WTC11 (cell line): ENCODE measurements around the gene ARHGAP8. TPM values are rescaled to one million over a fixed set of nuclear protein-coding genes. Genes with fewer than 3 reads are reported as not detected.

ENCODE experiments used
- ATAC-seq: fragments of 200-7000 bp; cut with Tn5 transposase; 2 replicates; pipeline ENCODE4 v1.10.0; 2021; ENCODE audit warnings: mild to moderate bottlenecking, moderate library complexity
- CTCF ChIA-PET: fragments of 300-600 bp; sonication (Branson Sonifier 250); formaldehyde crosslinking; loops from one replicate; lab custom pipeline; 2021; ENCODE audit warnings: antibody characterized with exemption; lab: Charles Lee
- POLR2A ChIA-PET: fragments of 350-600 bp; sonication (Branson Sonifier 250); formaldehyde crosslinking; loops from one replicate; lab custom pipeline; 2021; ENCODE audit warnings: antibody characterized with exemption; lab: Charles Lee
- DNase-seq: peaks from one replicate; pipeline ENCODE4 v3.0.0; 2021; ENCODE audit warnings: low spot score
- H3K27ac Mint-ChIP-seq: 2 replicates; pipeline ENCODE4 v1.8.0; 2021; ENCODE audit warnings: mixed read lengths
- H3K27me3 Mint-ChIP-seq: 2 replicates; pipeline ENCODE4 v1.8.0; 2021; ENCODE audit warnings: low read depth, mild to moderate bottlenecking, moderate library complexity, mixed read lengths
- H3K36me3 Mint-ChIP-seq: 2 replicates; pipeline ENCODE4 v1.8.0; 2021; ENCODE audit warnings: mixed read lengths
- H3K4me1 Mint-ChIP-seq: 2 replicates; pipeline ENCODE4 v1.8.0; 2022; ENCODE audit warnings: mixed read lengths
- H3K4me3 Mint-ChIP-seq: 2 replicates; pipeline ENCODE4 v1.8.0; 2021; ENCODE audit warnings: mild to moderate bottlenecking, moderate library complexity, mixed read lengths
- H3K9me3 Mint-ChIP-seq: 2 replicates; pipeline ENCODE4 v1.8.0; 2021; ENCODE audit warnings: mixed read lengths
- CBFB ChIP-seq: sonication (generic); formaldehyde crosslinking; IDR thresholded peaks from 2 replicates; pipeline ENCODE4 v1.8.1; 2022; ENCODE audit warnings: mild to moderate bottlenecking, low read depth, missing genetic modification reagents
- CTCF ChIP-seq: fragments of 200-600 bp; IDR thresholded peaks from 2 replicates; pipeline ENCODE4 v1.8.0; 2022; ENCODE audit warnings: antibody characterized with exemption
- EMX1 ChIP-seq: fragments of 250-450 bp; sonication (Bioruptor Pico); IDR thresholded peaks from 2 replicates; pipeline ENCODE4 v1.8.0; 2021; ENCODE audit warnings: mild to moderate bottlenecking
- ETV6 ChIP-seq: sonication (generic); formaldehyde crosslinking; IDR thresholded peaks from 2 replicates; pipeline ENCODE4 v1.8.1; 2022; ENCODE audit warnings: mild to moderate bottlenecking, missing genetic modification reagents
- GABPB1 ChIP-seq: sonication (generic); formaldehyde crosslinking; IDR thresholded peaks from 2 replicates; pipeline ENCODE4 v1.8.1; 2023; ENCODE audit warnings: mild to moderate bottlenecking, missing genetic modification reagents
- JUN ChIP-seq: sonication (generic); formaldehyde crosslinking; IDR thresholded peaks from 2 replicates; pipeline ENCODE4 v1.8.0; 2023; ENCODE audit warnings: mild to moderate bottlenecking, missing genetic modification reagents
- PRRX2 ChIP-seq: fragments of 250-450 bp; sonication (Bioruptor Pico); IDR thresholded peaks from 2 replicates; pipeline ENCODE4 v1.8.0; 2021; ENCODE audit warnings: mild to moderate bottlenecking
- SMAD4 ChIP-seq: sonication (generic); formaldehyde crosslinking; IDR thresholded peaks from 2 replicates; pipeline ENCODE4 v1.8.0; 2022; ENCODE audit warnings: mild to moderate bottlenecking, missing genetic modification reagents
- TEAD1 ChIP-seq: sonication (generic); formaldehyde crosslinking; IDR thresholded peaks from 2 replicates; pipeline ENCODE4 v1.8.0; 2022; ENCODE audit warnings: mild to moderate bottlenecking, missing genetic modification reagents
- ZNF121 ChIP-seq: sonication (generic); formaldehyde crosslinking; IDR thresholded peaks from 2 replicates; pipeline ENCODE4 v1.8.0; 2023; ENCODE audit warnings: missing genetic modification reagents
- ZNF423 ChIP-seq: fragments of 250-450 bp; sonication (Bioruptor Pico); IDR thresholded peaks from 2 replicates; pipeline ENCODE4 v2.1.2; 2022; ENCODE audit warnings: mild to moderate bottlenecking, moderate library complexity
- total RNA-seq: library from RNA; stranded (reverse); gene quantifications from 3 replicates; pipeline ENCODE4 v1.2.3, GENCODE V29; 2021
- TF ChIP-seq, protein P1 (sequence below): sonication (generic); formaldehyde crosslinking; IDR thresholded peaks from 2 replicates; pipeline ENCODE4 v1.8.1; 2022; ENCODE audit warnings: low read depth, mild to moderate bottlenecking, moderate library complexity, missing genetic modification reagents, borderline replicate concordance
- TF ChIP-seq, protein P2 (sequence below): sonication (generic); formaldehyde crosslinking; IDR thresholded peaks from 2 replicates; pipeline ENCODE4 v1.8.1; 2023; ENCODE audit warnings: mild to moderate bottlenecking, missing genetic modification reagents, moderate library complexity
- TF ChIP-seq, protein P3 (sequence below): sonication (generic); formaldehyde crosslinking; IDR thresholded peaks from 2 replicates; pipeline ENCODE4 v1.8.1; 2023; ENCODE audit warnings: mild to moderate bottlenecking, moderate library complexity, missing genetic modification reagents
- TF ChIP-seq, protein P4 (sequence below): sonication (generic); formaldehyde crosslinking; IDR thresholded peaks from 2 replicates; pipeline ENCODE4 v1.8.0; 2023; ENCODE audit warnings: mild to moderate bottlenecking, missing genetic modification reagents
- TF ChIP-seq, protein P5 (sequence below): sonication (generic); formaldehyde crosslinking; IDR thresholded peaks from 2 replicates; pipeline ENCODE4 v1.8.1; 2023; ENCODE audit warnings: mild to moderate bottlenecking, missing genetic modification reagents

ARHGAP8 gene
- total RNA-seq, 1 experiment from 2014 or later: 61.4 TPM

DNA sequence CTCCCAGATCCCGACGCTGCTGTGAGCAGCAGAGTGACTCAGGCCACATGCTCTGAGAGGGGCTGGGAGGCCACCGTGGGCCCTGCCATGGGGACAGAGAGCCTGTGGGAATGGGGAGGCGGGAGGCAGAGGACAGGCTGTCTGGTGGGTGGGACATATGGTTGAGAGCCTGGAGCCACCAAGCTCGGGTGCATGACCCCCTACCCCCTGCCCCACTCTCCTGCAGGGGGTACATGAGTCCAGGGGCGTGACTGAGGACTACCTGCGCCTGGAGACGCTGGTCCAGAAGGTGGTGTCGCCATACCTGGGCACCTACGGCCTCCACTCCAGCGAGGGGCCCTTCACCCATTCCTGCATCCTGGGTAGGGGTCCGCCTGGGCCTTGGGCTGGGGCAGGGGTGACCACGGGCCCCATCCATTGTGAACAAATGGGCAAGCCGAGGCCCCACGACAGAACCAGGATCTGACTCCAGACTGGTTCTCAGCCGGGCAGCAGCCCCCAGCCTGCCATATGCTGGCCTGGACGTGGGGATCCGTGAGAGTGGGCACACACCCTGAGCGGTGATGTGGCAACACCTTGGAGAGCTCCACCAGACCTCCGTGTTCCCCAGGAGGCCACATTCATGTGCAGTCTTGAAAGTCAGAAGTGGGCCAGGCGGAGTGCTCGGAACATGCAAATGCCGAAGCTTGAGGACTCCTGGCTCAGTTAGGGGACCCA lies 17.4 kb upstream of the ARHGAP8 start:
- H3K9me3 Mint-ChIP-seq: no peaks in the 10 kb centered on the region; the same call in 1 of the 2 replicates
- TF ChIP-seq, protein P1, sequence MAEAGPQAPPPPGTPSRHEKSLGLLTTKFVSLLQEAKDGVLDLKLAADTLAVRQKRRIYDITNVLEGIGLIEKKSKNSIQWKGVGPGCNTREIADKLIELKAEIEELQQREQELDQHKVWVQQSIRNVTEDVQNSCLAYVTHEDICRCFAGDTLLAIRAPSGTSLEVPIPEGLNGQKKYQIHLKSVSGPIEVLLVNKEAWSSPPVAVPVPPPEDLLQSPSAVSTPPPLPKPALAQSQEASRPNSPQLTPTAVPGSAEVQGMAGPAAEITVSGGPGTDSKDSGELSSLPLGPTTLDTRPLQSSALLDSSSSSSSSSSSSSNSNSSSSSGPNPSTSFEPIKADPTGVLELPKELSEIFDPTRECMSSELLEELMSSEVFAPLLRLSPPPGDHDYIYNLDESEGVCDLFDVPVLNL: no peak
- TF ChIP-seq CTCF (no peak), PRRX2 (CRISPR knock-in tag) (no peak), ETV6 (CRISPR knock-in tag) (no peak), GABPB1 (CRISPR knock-in tag) (no peak), EMX1 (CRISPR knock-in tag) (no peak)
- TF ChIP-seq, protein P2, sequence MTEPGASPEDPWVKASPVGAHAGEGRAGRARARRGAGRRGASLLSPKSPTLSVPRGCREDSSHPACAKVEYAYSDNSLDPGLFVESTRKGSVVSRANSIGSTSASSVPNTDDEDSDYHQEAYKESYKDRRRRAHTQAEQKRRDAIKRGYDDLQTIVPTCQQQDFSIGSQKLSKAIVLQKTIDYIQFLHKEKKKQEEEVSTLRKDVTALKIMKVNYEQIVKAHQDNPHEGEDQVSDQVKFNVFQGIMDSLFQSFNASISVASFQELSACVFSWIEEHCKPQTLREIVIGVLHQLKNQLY (CRISPR knock-in tag): no peak
- no peaks in the 10 kb centered on the region; the same call in 1 of the 2 replicates for H3K36me3 Mint-ChIP-seq
- ATAC-seq (no peak), DNase-seq (no peak)
- POLR2A ChIA-PET: interaction anchor here (1.0 kb wide), 1 partner anchor 12 kb away, joined by 3 read pairs; no protein-coding TSS in a partner anchor
- H3K4me3 Mint-ChIP-seq: no peak overlapping the region
- peaks cover 16% of the 10 kb centered on the region for H3K4me1 Mint-ChIP-seq
- no peak overlapping the region for H3K27ac Mint-ChIP-seq
- no peaks in the 10 kb centered on the region for H3K27me3 Mint-ChIP-seq
- CTCF ChIA-PET: interaction anchor here (0.6 to 3.0 kb wide), 15 partner anchors 9 to 86 kb away, joined by 3 to 30 read pairs (median 3); no protein-coding TSS in a partner anchor

DNA sequence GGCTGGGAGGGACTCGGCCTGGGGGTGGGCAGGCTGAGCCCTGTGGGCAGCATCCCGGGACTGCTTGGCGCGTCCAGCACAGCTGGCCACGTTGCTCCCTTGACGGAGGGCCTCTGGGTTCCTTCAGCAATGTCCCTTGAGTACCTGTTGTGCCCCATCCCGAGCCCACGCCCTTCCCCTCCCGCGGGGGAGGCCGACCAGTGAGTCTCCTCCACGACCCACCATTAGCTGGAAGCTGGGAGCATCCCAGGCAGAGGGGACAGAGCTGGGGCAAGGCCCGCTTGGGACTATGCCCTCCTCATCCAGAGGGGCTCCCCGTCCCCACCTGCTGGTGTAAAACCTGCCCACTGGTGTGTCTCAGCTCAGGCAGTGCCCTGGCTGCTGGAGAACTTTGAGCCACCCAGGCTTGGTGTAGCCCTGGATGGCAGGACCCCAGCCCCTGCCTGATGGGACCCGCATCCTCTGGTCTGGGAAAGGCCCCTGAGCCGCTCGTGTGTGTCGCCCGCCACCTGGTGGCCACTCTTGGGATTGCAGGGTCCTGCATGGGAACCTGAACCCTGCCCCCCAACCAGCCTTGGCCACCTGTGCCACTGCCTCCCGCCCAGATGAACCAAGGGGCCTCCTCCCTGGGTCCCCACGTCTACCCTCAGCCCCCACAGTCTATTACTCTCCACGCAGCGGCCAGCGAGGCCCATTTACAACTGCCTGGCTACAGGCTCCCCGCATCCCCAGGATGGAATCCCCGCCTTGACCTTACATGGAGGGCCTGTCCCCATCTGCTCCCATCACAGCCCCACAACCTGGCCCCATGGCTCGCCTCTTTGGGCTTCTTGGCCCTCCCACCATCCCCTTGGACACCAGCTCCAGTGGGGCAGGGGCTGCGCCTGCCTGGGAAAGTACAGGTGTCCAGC lies 16.6 kb upstream of the ARHGAP8 start:
- no peak overlapping the region for H3K4me3 Mint-ChIP-seq
- H3K27ac Mint-ChIP-seq: no peak overlapping the region
- CTCF ChIA-PET: interaction anchor here (0.6 to 3.0 kb wide), 16 partner anchors 8 to 85 kb away, joined by 3 to 30 read pairs (median 4); no protein-coding TSS in a partner anchor
- ATAC-seq (peak; percentile 72), DNase-seq (peak; percentile 96)
- no peaks in the 10 kb centered on the region for H3K27me3 Mint-ChIP-seq
- H3K4me1 Mint-ChIP-seq: peaks cover 16% of the 10 kb centered on the region
- POLR2A ChIA-PET: interaction anchor here (1.0 kb wide), 1 partner anchor 13 kb away, joined by 3 read pairs; no protein-coding TSS in a partner anchor
- H3K36me3 Mint-ChIP-seq: no peaks in the 10 kb centered on the region; the same call in 1 of the 2 replicates
- no peaks in the 10 kb centered on the region; the same call in 1 of the 2 replicates for H3K9me3 Mint-ChIP-seq
- TF ChIP-seq CBFB (no peak), SMAD4 (CRISPR knock-in tag) (no peak), CTCF (peak; percentile 99), ZNF423 (CRISPR knock-in tag) (no peak), TEAD1 (CRISPR knock-in tag) (no peak), JUN (CRISPR knock-in tag) (no peak), ETV6 (CRISPR knock-in tag) (0 out of 2 replicates have a peak, but pooled peaks have one; percentile 25), ZNF121 (CRISPR knock-in tag) (peak; percentile 87; the same call in 1 of the 2 replicates)
- TF ChIP-seq, protein P3, sequence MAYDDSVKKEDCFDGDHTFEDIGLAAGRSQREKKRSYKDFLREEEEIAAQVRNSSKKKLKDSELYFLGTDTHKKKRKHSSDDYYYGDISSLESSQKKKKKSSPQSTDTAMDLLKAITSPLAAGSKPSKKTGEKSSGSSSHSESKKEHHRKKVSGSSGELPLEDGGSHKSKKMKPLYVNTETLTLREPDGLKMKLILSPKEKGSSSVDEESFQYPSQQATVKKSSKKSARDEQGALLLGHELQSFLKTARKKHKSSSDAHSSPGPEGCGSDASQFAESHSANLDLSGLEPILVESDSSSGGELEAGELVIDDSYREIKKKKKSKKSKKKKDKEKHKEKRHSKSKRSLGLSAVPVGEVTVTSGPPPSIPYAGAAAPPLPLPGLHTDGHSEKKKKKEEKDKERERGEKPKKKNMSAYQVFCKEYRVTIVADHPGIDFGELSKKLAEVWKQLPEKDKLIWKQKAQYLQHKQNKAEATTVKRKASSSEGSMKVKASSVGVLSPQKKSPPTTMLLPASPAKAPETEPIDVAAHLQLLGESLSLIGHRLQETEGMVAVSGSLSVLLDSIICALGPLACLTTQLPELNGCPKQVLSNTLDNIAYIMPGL (CRISPR knock-in tag): no peak
- TF ChIP-seq, protein P4, sequence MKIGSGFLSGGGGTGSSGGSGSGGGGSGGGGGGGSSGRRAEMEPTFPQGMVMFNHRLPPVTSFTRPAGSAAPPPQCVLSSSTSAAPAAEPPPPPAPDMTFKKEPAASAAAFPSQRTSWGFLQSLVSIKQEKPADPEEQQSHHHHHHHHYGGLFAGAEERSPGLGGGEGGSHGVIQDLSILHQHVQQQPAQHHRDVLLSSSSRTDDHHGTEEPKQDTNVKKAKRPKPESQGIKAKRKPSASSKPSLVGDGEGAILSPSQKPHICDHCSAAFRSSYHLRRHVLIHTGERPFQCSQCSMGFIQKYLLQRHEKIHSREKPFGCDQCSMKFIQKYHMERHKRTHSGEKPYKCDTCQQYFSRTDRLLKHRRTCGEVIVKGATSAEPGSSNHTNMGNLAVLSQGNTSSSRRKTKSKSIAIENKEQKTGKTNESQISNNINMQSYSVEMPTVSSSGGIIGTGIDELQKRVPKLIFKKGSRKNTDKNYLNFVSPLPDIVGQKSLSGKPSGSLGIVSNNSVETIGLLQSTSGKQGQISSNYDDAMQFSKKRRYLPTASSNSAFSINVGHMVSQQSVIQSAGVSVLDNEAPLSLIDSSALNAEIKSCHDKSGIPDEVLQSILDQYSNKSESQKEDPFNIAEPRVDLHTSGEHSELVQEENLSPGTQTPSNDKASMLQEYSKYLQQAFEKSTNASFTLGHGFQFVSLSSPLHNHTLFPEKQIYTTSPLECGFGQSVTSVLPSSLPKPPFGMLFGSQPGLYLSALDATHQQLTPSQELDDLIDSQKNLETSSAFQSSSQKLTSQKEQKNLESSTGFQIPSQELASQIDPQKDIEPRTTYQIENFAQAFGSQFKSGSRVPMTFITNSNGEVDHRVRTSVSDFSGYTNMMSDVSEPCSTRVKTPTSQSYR (CRISPR knock-in tag): 0 out of 2 replicates have a peak, but pooled peaks have one; percentile 25
- TF ChIP-seq, protein P5, sequence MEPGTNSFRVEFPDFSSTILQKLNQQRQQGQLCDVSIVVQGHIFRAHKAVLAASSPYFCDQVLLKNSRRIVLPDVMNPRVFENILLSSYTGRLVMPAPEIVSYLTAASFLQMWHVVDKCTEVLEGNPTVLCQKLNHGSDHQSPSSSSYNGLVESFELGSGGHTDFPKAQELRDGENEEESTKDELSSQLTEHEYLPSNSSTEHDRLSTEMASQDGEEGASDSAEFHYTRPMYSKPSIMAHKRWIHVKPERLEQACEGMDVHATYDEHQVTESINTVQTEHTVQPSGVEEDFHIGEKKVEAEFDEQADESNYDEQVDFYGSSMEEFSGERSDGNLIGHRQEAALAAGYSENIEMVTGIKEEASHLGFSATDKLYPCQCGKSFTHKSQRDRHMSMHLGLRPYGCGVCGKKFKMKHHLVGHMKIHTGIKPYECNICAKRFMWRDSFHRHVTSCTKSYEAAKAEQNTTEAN: no peak
